Fibroblast of mammary gland (primary cell): ENCODE measurements around the gene LRMDA.

ENCODE experiments used
- DNase-seq: peaks from one replicate; pipeline ENCODE4 v3.0.0-alpha.2; 2010; ENCODE audit warnings: low read depth
- H3K4me3 ChIP-seq: 2 replicates; pipeline ENCODE4 v1.5.1; 2011; ENCODE audit warnings: low read depth, mild to moderate bottlenecking, low read length, moderate library complexity; ENCODE audit not compliant: control insufficient read depth
- TF ChIP-seq, protein P1 (sequence below): conservative IDR thresholded peaks from 2 replicates; pipeline ENCODE4 v1.5.1; 2011; ENCODE audit warnings: low read depth, low read length, inconsistent platforms; ENCODE audit not compliant: control insufficient read depth, insufficient read depth

LRMDA gene

DNA sequence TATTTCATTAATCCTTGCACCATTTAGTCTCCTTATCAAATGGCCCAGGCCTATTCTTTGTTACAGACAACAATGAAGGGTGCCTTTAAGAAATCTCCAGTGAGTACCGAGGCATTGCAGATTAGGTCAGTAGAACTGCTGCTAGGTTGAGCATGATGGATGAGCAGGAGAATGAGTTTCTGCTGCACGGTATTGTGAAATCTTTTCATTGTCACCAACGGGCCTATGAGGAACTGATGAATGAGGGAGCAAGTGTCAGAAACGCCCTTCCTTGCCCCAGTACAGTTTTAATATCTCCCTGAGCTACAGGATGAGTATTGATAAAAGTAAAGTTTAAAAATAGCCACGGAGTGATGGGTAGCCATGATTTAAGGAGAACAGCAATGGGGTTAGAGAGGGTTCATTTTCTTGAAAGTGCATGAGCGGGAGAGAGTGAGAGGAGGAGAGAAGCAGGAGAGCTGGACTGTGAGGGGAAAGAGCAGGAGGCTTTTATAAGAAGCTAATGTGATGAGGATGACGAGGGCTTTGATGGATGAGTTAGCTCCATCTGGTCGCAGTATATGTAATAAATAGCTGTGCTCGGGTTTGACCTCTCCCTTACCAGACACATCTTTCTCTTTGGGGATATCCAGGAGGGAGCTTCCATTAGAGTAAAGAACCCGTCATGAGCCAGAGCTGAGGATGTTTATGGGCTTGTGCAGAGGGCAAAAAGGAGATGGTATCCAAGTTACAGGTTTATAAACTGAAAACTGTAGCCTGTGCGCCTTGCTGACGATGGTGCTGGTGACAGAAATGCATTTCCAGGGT, 526.1 kb downstream of the LRMDA start:
- no peak for DNase-seq
- H3K4me3 ChIP-seq = no peak overlapping the region
- TF ChIP-seq, protein P1, sequence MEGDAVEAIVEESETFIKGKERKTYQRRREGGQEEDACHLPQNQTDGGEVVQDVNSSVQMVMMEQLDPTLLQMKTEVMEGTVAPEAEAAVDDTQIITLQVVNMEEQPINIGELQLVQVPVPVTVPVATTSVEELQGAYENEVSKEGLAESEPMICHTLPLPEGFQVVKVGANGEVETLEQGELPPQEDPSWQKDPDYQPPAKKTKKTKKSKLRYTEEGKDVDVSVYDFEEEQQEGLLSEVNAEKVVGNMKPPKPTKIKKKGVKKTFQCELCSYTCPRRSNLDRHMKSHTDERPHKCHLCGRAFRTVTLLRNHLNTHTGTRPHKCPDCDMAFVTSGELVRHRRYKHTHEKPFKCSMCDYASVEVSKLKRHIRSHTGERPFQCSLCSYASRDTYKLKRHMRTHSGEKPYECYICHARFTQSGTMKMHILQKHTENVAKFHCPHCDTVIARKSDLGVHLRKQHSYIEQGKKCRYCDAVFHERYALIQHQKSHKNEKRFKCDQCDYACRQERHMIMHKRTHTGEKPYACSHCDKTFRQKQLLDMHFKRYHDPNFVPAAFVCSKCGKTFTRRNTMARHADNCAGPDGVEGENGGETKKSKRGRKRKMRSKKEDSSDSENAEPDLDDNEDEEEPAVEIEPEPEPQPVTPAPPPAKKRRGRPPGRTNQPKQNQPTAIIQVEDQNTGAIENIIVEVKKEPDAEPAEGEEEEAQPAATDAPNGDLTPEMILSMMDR = no peak

GRCh38 chr10:75959209-75959608, 527.8 kb downstream of the LRMDA start:
- H3K4me3 ChIP-seq = no peak overlapping the region
- peak; percentile 91 for DNase-seq
- TF ChIP-seq, protein P1 = no peak

- H3K4me3 ChIP-seq = no peak overlapping the region
- DNase-seq = no peak
- TF ChIP-seq, protein P1 = no peak
These were observed 528.5 kb downstream of the LRMDA start for GRCh38 chr10:75959912-75960311.

GRCh38 chr10:75962395-75963061, 531.1 kb downstream of the LRMDA start:
- no peak overlapping the region for H3K4me3 ChIP-seq
- TF ChIP-seq, protein P1 = no peak
- DNase-seq = no peak

- no peak for DNase-seq
- TF ChIP-seq, protein P1 = no peak
- no peak overlapping the region for H3K4me3 ChIP-seq
These were observed 536.1 kb downstream of the LRMDA start for GRCh38 chr10:75967491-75967890.

DNA sequence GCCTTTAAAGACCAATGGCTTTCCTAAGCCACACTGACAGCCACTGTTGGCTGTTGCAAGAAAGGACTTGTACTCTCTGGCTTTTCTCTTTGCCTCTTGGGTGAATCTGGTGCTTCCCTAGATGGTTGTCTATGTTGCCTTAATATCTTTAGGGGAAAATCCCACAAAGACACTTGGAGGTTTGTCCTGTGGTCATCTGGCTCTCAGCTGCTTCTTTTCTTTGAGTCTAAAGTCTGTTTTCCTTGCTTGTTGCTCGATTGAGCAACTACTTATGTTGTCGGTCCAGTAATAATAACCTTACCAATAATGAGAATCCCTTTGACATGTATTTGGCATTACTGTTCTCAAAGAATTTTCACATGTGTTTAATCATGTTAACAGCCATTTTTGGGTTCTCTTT, 537.6 kb downstream of the LRMDA start:
- TF ChIP-seq, protein P1 = no peak
- no peak overlapping the region for H3K4me3 ChIP-seq
- peak; percentile 43 for DNase-seq
